Lung (tissue), 12 donors: ENCODE results near the gene BAMBI. TPM values are rescaled to one million over a fixed set of nuclear protein-coding genes. Genes with fewer than 3 reads are reported as not detected.
A peak's percentile ranks its signal among the peaks of the same experiment; 100 is the strongest.

Source experiments
- ATAC-seq: fragments of 200-7000 bp; cut with Tn5 transposase; one replicate; pipeline ENCODE4 v1.9.1; 2020; ENCODE audit warnings: moderate number of reproducible peaks; ENCODE audit not compliant: insufficient read depth, low FRiP score
- DNase-seq, 3 donors: peaks; one replicate each; pipeline ENCODE4 v3.0.0-alpha.2; 2013 to 2017
- H3K27ac ChIP-seq, 2 donors: one replicate each; pipeline ENCODE4 v1.5.1; 2013; ENCODE audit warnings: mild to moderate bottlenecking in 2 of 2, moderate library complexity in 2 of 2, control low read depth in 1 of 2, inconsistent platforms in 1 of 2, low read depth in 1 of 2, low read length in 1 of 2
- H3K27me3 ChIP-seq, 3 donors: one replicate each; pipeline ENCODE4 v1.5.1; 2013; ENCODE audit warnings: low read length in 2 of 3; ENCODE audit not compliant: control insufficient read depth in 3 of 3, insufficient read depth in 3 of 3
- H3K36me3 ChIP-seq, 4 donors: one replicate each; pipeline ENCODE4 v1.5.1; 2013; ENCODE audit warnings: low read length in 4 of 4, mild to moderate bottlenecking in 1 of 4, moderate library complexity in 1 of 4; ENCODE audit not compliant: control insufficient read depth in 4 of 4, insufficient read depth in 4 of 4
- H3K4me1 ChIP-seq, 5 donors: one replicate each; pipeline ENCODE4 v1.5.1; 2013; ENCODE audit warnings: low read length in 5 of 5, mild to moderate bottlenecking in 2 of 5, moderate library complexity in 1 of 5; ENCODE audit not compliant: control insufficient read depth in 5 of 5, insufficient read depth in 5 of 5
- H3K4me3 ChIP-seq: one replicate; pipeline ENCODE4 v1.5.1; 2013; ENCODE audit warnings: mild to moderate bottlenecking, control low read depth, moderate library complexity
- H3K9ac ChIP-seq, 2 donors: one replicate each; pipeline ENCODE4 v1.5.1; 2013; ENCODE audit warnings: low read length in 2 of 2, control low read depth in 1 of 2; ENCODE audit not compliant: insufficient read depth in 1 of 2
- H3K9me3 ChIP-seq, 4 donors: one replicate each; pipeline ENCODE4 v1.5.1; 2013; ENCODE audit warnings: low read length in 3 of 4, mild to moderate bottlenecking in 1 of 4, moderate library complexity in 1 of 4; ENCODE audit not compliant: control insufficient read depth in 4 of 4, insufficient read depth in 3 of 4
- CTCF ChIP-seq: IDR thresholded peaks from 2 replicates; pipeline ENCODE4 v1.5.1; 2012; ENCODE audit warnings: mild to moderate bottlenecking; ENCODE audit errors: control extremely low read depth, extremely low read depth
- WGBS, 2 donors: extraction: QIAGEN DNeasy Blood & Tissue Kit; methylation state at CpG; one replicate each; pipeline ENCODE4 v1.1.7; 2013; 5-methylcytosine and 5-hydroxymethylcytosine counted together
- polyA plus RNA-seq, 2 donors: library from polyadenylated mRNA; stranded (reverse); fragments of 200-250 nt; gene quantifications; one replicate each; pipeline ENCODE4 v1.2.1, GENCODE V29; 2013
- total RNA-seq, 2 donors: library from RNA; depleted of rRNA in 1 of 2; stranded (reverse); fragments of >200 nt in 1 of 2; gene quantifications; one replicate each; pipeline ENCODE4 v1.2.1, GENCODE V29; 2014 to 2021
- donor health status: control.
- donor health status: control.
- donor health status: Bipolar disorder and iron deficiency.
- donor health status: healthy.
- donor health status: DM: yes; HTN: yes; CAD: no.

The BAMBI gene
- total and polyA plus RNA-seq, 4 donors, result 3.1 to 28.3 (median 5.9) TPM

GRCh38 chr10:28664369-28664740 lies 13.0 kb upstream of the BAMBI start:
- Histone ChIP-seq H3K9ac (no peak overlapping the region), H3K4me3 (no peak overlapping the region), H3K9me3 (no peaks in the 10 kb centered on the region), H3K36me3 (no peaks in the 10 kb centered on the region), H3K27me3 (peaks cover under 1 to 5% (median 3%) of the 10 kb centered on the region in 3 donors), H3K4me1 (no peaks in the 10 kb centered on the region), H3K27ac (no peak overlapping the region)
- WGBS, 2 donors, result 51 to 61% methylated on average over 6 of the region's 6 CpGs
- no peak for TF ChIP-seq CTCF
- ATAC-seq (no peak), DNase-seq (no peak)

- no peak for ATAC-seq
- H3K9me3 ChIP-seq, result no peaks in the 10 kb centered on the region
- peaks cover 0 to 2% (median 0%) of the 10 kb centered on the region in 5 donors for H3K4me1 ChIP-seq
- H3K27me3 ChIP-seq, result peaks cover 3 to 11% (median 5%) of the 10 kb centered on the region in 3 donors
- 87 to 91% methylated on average over 12 of the region's 12 CpGs for WGBS, 2 donors
- H3K27ac ChIP-seq, result no peak overlapping the region
- no peak overlapping the region for H3K4me3 ChIP-seq
- no peak for DNase-seq
- no peaks in the 10 kb centered on the region for H3K36me3 ChIP-seq
- H3K9ac ChIP-seq, result no peak overlapping the region
- no peak for TF ChIP-seq CTCF
Observed at GRCh38 chr10:28666751-28667467, 10.4 kb upstream of the BAMBI start.

- Histone ChIP-seq H3K4me1 (peaks cover 0 to 2% (median 0%) of the 10 kb centered on the region in 5 donors), H3K27me3 (peaks cover 3 to 11% (median 5%) of the 10 kb centered on the region in 3 donors), H3K36me3 (no peaks in the 10 kb centered on the region), H3K9me3 (no peaks in the 10 kb centered on the region), H3K9ac (peak overlapping the region; percentile 4 to 93), H3K27ac (no peak overlapping the region), H3K4me3 (no peak overlapping the region)
- WGBS, 2 donors, result 1 to 3% methylated on average over 59 of the region's 59 CpGs
- TF ChIP-seq CTCF, result no peak
- ATAC-seq, result peak; percentile 45
- DNase-seq, result peak; percentile 86 to 90 (median 87)
Observed at GRCh38 chr10:28668363-28669226, 8.7 kb upstream of the BAMBI start.
